IMR-90 (cell line): ENCODE results near the gene MIER1. TPM values are rescaled to one million over a fixed set of nuclear protein-coding genes. Genes with fewer than 3 reads are reported as not detected.

Experiments
- ATAC-seq: fragments of 200-7000 bp; cut with Tn5 transposase; 2 replicates; pipeline ENCODE4 v1.9.1; 2020; ENCODE audit warnings: low read depth, mild to moderate bottlenecking, moderate library complexity
- BruUV-seq: library from RNA; stranded (reverse); fragments of 400-500 nt; replicated peaks from 2 replicates; lab custom pipeline; 2021; lab: Mats Ljungman, UMichigan
- CTCF ChIA-PET: fragments of 300-600 bp; formaldehyde crosslinking; extraction: SDS; loops from one replicate; lab custom pipeline; 2021; ENCODE audit warnings: antibody characterized with exemption; lab: Yijun Ruan, JAX
- POLR2A ChIA-PET: fragments of 300-600 bp; sonication (Branson Sonifier 250); formaldehyde crosslinking; loops from one replicate; lab custom pipeline; 2022; ENCODE audit warnings: antibody characterized with exemption; ENCODE audit not compliant: unreplicated experiment; lab: Charles Lee
- DNase-seq: peaks from one replicate; pipeline ENCODE4 v3.0.0; 2013
- H2AFZ ChIP-seq: replicated peaks from 2 replicates; pipeline ENCODE3; 2013; ENCODE audit warnings: low read length, mild to moderate bottlenecking; ENCODE audit not compliant: poor library complexity
- H2AK5ac ChIP-seq: 2 replicates; pipeline ENCODE4 v1.6.1; 2013; ENCODE audit warnings: low read depth, low read length, inconsistent platforms
- H2AK9ac ChIP-seq: replicated peaks from 2 replicates; pipeline ENCODE3; 2013; ENCODE audit warnings: mild to moderate bottlenecking, low read depth, low read length, moderate library complexity; ENCODE audit not compliant: poor library complexity
- H2BK120ac ChIP-seq: 2 replicates; pipeline ENCODE4 v1.6.1; 2013; ENCODE audit warnings: low read depth, low read length, inconsistent platforms
- H2BK15ac ChIP-seq: 3 replicates; pipeline ENCODE4 v1.6.1; 2013; ENCODE audit warnings: low read depth, low read length, inconsistent platforms
- H2BK20ac ChIP-seq: 2 replicates; pipeline ENCODE4 v1.6.1; 2013; ENCODE audit warnings: low read depth, mild to moderate bottlenecking, inconsistent platforms, low read length, moderate library complexity
- H2BK5ac ChIP-seq: 2 replicates; pipeline ENCODE4 v1.6.1; 2013; ENCODE audit warnings: mild to moderate bottlenecking, low read depth, low read length, inconsistent platforms; ENCODE audit not compliant: poor library complexity, severe bottlenecking
- H3K14ac ChIP-seq: replicated peaks from 2 replicates; pipeline ENCODE4 v1.6.1; 2013; ENCODE audit warnings: low read depth, low read length, inconsistent platforms
- H3K18ac ChIP-seq: 2 replicates; pipeline ENCODE4 v1.6.1; 2013; ENCODE audit warnings: low read depth, low read length, control low read depth
- H3K23ac ChIP-seq: 2 replicates; pipeline ENCODE4 v1.6.1; 2013; ENCODE audit warnings: low read depth, low read length, inconsistent platforms
- H3K27ac ChIP-seq: 2 replicates; pipeline ENCODE4 v1.5.1; 2013; ENCODE audit warnings: mild to moderate bottlenecking, control low read depth, low read length; ENCODE audit not compliant: insufficient read depth
- H3K27me3 ChIP-seq: 2 replicates; pipeline ENCODE4 v1.6.1; 2013; ENCODE audit warnings: low read length; ENCODE audit not compliant: control insufficient read depth, insufficient read depth
- H3K36me3 ChIP-seq: 2 replicates; pipeline ENCODE4 v1.6.1; 2013; ENCODE audit warnings: low read length, mixed read lengths; ENCODE audit not compliant: control insufficient read depth, insufficient read depth
- H3K4ac ChIP-seq: 2 replicates; pipeline ENCODE4 v1.6.1; 2013; ENCODE audit warnings: low read depth, low read length, inconsistent platforms
- H3K4me1 ChIP-seq: 2 replicates; pipeline ENCODE4 v1.6.1; 2013; ENCODE audit warnings: low read length, mixed read lengths; ENCODE audit not compliant: control insufficient read depth, insufficient read depth
- H3K4me2 ChIP-seq: 2 replicates; pipeline ENCODE4 v1.6.1; 2013; ENCODE audit warnings: low read depth, mild to moderate bottlenecking, control low read depth, low read length, moderate library complexity
- H3K4me3 ChIP-seq: 2 replicates; pipeline ENCODE4 v1.5.1; 2013; ENCODE audit warnings: low read depth, mild to moderate bottlenecking, control low read depth, low read length, moderate library complexity; ENCODE audit not compliant: insufficient read depth
- H3K56ac ChIP-seq: 2 replicates; pipeline ENCODE4 v1.6.1; 2013; ENCODE audit warnings: low read length, inconsistent platforms; ENCODE audit not compliant: insufficient read depth; ENCODE audit errors: extremely low read depth
- H3K79me1 ChIP-seq, 2 experiments: 2 replicates each; pipeline ENCODE4 v1.6.1; 2013; ENCODE audit warnings: low read length in 2 of 2, inconsistent platforms in 1 of 2, low read depth in 1 of 2
- H3K9ac ChIP-seq: 2 replicates; pipeline ENCODE4 v1.6.1; 2013; ENCODE audit warnings: low read depth, low read length, control low read depth
- H3K9me1 ChIP-seq: 2 replicates; pipeline ENCODE4 v1.6.1; 2013; ENCODE audit warnings: low read length, inconsistent platforms; ENCODE audit not compliant: insufficient read depth
- H3K9me3 ChIP-seq: 2 replicates; pipeline ENCODE4 v1.6.1; 2013; ENCODE audit warnings: low read length; ENCODE audit not compliant: control insufficient read depth, insufficient read depth
- H4K20me1 ChIP-seq: 2 replicates; pipeline ENCODE4 v1.6.1; 2013; ENCODE audit warnings: low read length, inconsistent platforms; ENCODE audit not compliant: insufficient read depth
- H4K5ac ChIP-seq: 2 replicates; pipeline ENCODE4 v1.6.1; 2013; ENCODE audit warnings: mild to moderate bottlenecking, low read depth, low read length, control low read depth
- H4K8ac ChIP-seq, 2 experiments: 2 replicates each; pipeline ENCODE4 v1.6.1; 2013; ENCODE audit warnings: low read depth in 2 of 2, low read length in 2 of 2, control low read depth in 1 of 2, inconsistent platforms in 1 of 2
- H4K91ac ChIP-seq: 2 replicates; pipeline ENCODE4 v1.6.1; 2013; ENCODE audit warnings: low read depth, low read length, inconsistent platforms; ENCODE audit not compliant: insufficient read depth
- CEBPB ChIP-seq: IDR thresholded peaks from 2 replicates; pipeline ENCODE4 v1.6.1; 2012; ENCODE audit warnings: low read depth, low read length, improper control_type of control experiment
- FOS ChIP-seq: fragments of 150-350 bp; IDR thresholded peaks from 2 replicates; pipeline ENCODE4 v1.6.1; 2016; ENCODE audit warnings: low read depth, low read length
- MAFK ChIP-seq: IDR thresholded peaks from 2 replicates; pipeline ENCODE4 v1.6.1; 2012; ENCODE audit warnings: low read depth, low read length, improper control_type of control experiment
- MXI1 ChIP-seq: IDR thresholded peaks from 2 replicates; pipeline ENCODE4 v1.6.1; 2012; ENCODE audit warnings: low read depth, mild to moderate bottlenecking, low read length, moderate library complexity, borderline replicate concordance
- NFE2L2 ChIP-seq: fragments of 150-350 bp; IDR thresholded peaks from 2 replicates; pipeline ENCODE4 v1.6.1; 2016; ENCODE audit warnings: low read depth, mild to moderate bottlenecking, low read length
- POLR2A ChIP-seq: IDR thresholded peaks from 2 replicates; pipeline ENCODE4 v1.6.1; 2012; ENCODE audit warnings: mild to moderate bottlenecking, low read depth, low read length
- RAD21 ChIP-seq: IDR thresholded peaks from 2 replicates; pipeline ENCODE4 v1.6.1; 2012; ENCODE audit warnings: low read length, improper control_type of control experiment
- RCOR1 ChIP-seq: IDR thresholded peaks from 2 replicates; pipeline ENCODE4 v1.6.1; 2012; ENCODE audit warnings: mild to moderate bottlenecking, low read length, improper control_type of control experiment; ENCODE audit not compliant: insufficient replicate concordance
- SMC3 ChIP-seq: fragments of 150-350 bp; IDR thresholded peaks from 2 replicates; pipeline ENCODE4 v1.6.1; 2016; ENCODE audit warnings: low read depth, mild to moderate bottlenecking, antibody characterized with exemption, low read length, moderate library complexity
- USF2 ChIP-seq: fragments of 150-350 bp; IDR thresholded peaks from 2 replicates; pipeline ENCODE4 v1.6.1; 2017; ENCODE audit warnings: mild to moderate bottlenecking, antibody characterized with exemption, low read length, low read depth
- WGBS, 2 experiments: methylation state at CpG; one replicate each; pipeline versions ENCODE4 v1.1.5 to v1.1.7; 2013; ENCODE audit warnings: missing lambda C conversion rate in 2 of 2; ENCODE audit not compliant: insufficient read length in 1 of 2; ENCODE audit errors: extremely low coverage in 2 of 2; 5-methylcytosine and 5-hydroxymethylcytosine counted together
- dilution Hi-C: fragments of 300-500 bp; cut with HindIII; formaldehyde crosslinking; loops from one replicate; pipeline ENCODE4 v1.14.3; 2018; ENCODE audit warnings: low sequenced_read_pairs; ENCODE audit not compliant: unreplicated experiment
- in situ Hi-C: fragments of 300-500 bp; cut with MboI; formaldehyde crosslinking; loops from 3 replicates; pipeline ENCODE4 v1.14.3; 2019; ENCODE audit warnings: low sequenced_read_pairs, inconsistent platforms, mixed read lengths
- intact Hi-C: fragments of 100-400 bp; cut with micrococcal nuclease; formaldehyde crosslinking; loops from 2 replicates; pipeline ENCODE4 v1.10.0; 2022
- polyA plus RNA-seq, 3 experiments: library from polyadenylated mRNA; depleted of rRNA; stranded (reverse); fragments of >200 nt; gene quantifications; 2 replicates each; pipeline ENCODE4 v1.2.3, GENCODE V29; 2012; ENCODE audit warnings: low replicate concordance in 1 of 3
- total RNA-seq: library from RNA; depleted of rRNA; stranded (reverse); fragments of >200 nt; gene quantifications from 2 replicates; pipeline ENCODE4 v1.2.3, GENCODE V29; 2012
- TF ChIP-seq, protein P1 (sequence below): fragments of 150-350 bp; IDR thresholded peaks from 2 replicates; pipeline ENCODE4 v1.6.1; 2016; ENCODE audit warnings: low read depth, mild to moderate bottlenecking, low read length, moderate library complexity, borderline replicate concordance

Gene MIER1
- total and polyA plus RNA-seq, 2 of the 4 experiments (the other 2 are of a cell fraction): 5.0 to 11.5 TPM

DNA sequence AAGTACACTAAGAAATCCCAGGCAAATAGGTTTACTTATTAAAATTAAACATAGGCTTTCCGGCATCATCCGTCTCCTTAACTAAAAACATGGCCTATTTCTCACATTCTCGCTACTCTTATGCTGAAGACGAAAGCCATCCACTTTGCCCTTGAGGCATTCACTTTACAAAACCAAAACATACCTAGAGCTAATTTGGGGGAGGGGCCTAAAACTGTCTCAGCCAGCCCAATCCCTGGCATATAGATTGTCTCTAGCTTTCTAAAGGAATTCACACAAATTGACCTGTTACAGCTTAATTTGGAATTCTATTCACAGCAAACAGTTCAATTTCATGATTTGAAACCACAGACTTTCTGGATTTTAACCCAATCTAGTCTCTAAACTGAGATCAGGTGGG lies 94.3 kb downstream of the MIER1 start:
- DNase-seq (no peak), ATAC-seq (no peak)
- TF ChIP-seq FOS: no peak
- no peak for TF ChIP-seq RAD21
- TF ChIP-seq NFE2L2: no peak
- TF ChIP-seq CEBPB: no peak
- TF ChIP-seq, protein P1, sequence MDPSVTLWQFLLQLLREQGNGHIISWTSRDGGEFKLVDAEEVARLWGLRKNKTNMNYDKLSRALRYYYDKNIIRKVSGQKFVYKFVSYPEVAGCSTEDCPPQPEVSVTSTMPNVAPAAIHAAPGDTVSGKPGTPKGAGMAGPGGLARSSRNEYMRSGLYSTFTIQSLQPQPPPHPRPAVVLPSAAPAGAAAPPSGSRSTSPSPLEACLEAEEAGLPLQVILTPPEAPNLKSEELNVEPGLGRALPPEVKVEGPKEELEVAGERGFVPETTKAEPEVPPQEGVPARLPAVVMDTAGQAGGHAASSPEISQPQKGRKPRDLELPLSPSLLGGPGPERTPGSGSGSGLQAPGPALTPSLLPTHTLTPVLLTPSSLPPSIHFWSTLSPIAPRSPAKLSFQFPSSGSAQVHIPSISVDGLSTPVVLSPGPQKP: no peak
- no peak for TF ChIP-seq USF2
- TF ChIP-seq RCOR1: no peak
- no peak for TF ChIP-seq MAFK
- no peak for TF ChIP-seq MXI1
- no peak for TF ChIP-seq SMC3
- TF ChIP-seq POLR2A: no peak
- no TSS peak for BruUV-seq
- intact Hi-C loops: no loop called here
- Histone ChIP-seq H4K91ac (peak overlapping the region; percentile 71), H3K27ac (peak overlapping the region; percentile 27; the same call in 1 of the 2 replicates), H2AK5ac (peak overlapping the region; percentile 46; the same call in 1 of the 2 replicates), H3K9ac (no peak overlapping the region), H4K5ac (peak overlapping the region; percentile 13; the same call in 1 of the 2 replicates), H3K36me3 (peaks cover 5% of the 10 kb centered on the region), H3K4me1 (peaks cover 14% of the 10 kb centered on the region), H3K9me1 (peaks cover 6% of the 10 kb centered on the region; the same call in 1 of the 2 replicates), H2BK15ac (peak overlapping the region; percentile 57), H3K14ac (0 out of 2 replicates have a peak overlapping the region, but pooled peaks have one; percentile 18), H3K23ac (peak overlapping the region; percentile 51; the same call in 1 of the 2 replicates), H3K9me3 (no peaks in the 10 kb centered on the region), H3K4me2 (no peak overlapping the region; the same call in 1 of the 2 replicates), H2BK120ac (peak overlapping the region; percentile 58), H2AFZ (no peak overlapping the region), H3K79me1 (peaks cover 7 to 10% of the 10 kb centered on the region in 2 experiments), H3K4me3 (no peak overlapping the region), H3K27me3 (no peaks in the 10 kb centered on the region), H3K18ac (peak overlapping the region; percentile 46; the same call in 1 of the 2 replicates), H3K56ac (peak overlapping the region; percentile 71; the same call in 1 of the 2 replicates), H2BK5ac (peak overlapping the region; percentile 89), H4K8ac (peak overlapping the region; percentile 45 to 55), H2AK9ac (no peak overlapping the region), H3K4ac (peak overlapping the region; percentile 78; the same call in 1 of the 2 replicates), H4K20me1 (no peaks in the 10 kb centered on the region), H2BK20ac (peak overlapping the region; percentile 28; the same call in 1 of the 2 replicates)
- dilution Hi-C loops: no loop called here
- in situ Hi-C loops: no loop called here
- 80% methylated on average over 3 of the region's 4 CpGs; no CpG with 5 or more reads in 1 of the 2 experiments for WGBS, 2 experiments
- CTCF ChIA-PET: interaction anchor here (0.6 kb wide), 1 partner anchor 130 kb away, joined by 5 read pairs; no protein-coding TSS in a partner anchor
- POLR2A ChIA-PET: no interaction called here
